Measurements from ENCODE around the gene CLN6.
"Not testable (repeated sequence)": the region's sequence is repeated elsewhere in the genome, so short reads cannot be mapped to it uniquely, and the experiment has no call there.

Gene CLN6

DNA sequence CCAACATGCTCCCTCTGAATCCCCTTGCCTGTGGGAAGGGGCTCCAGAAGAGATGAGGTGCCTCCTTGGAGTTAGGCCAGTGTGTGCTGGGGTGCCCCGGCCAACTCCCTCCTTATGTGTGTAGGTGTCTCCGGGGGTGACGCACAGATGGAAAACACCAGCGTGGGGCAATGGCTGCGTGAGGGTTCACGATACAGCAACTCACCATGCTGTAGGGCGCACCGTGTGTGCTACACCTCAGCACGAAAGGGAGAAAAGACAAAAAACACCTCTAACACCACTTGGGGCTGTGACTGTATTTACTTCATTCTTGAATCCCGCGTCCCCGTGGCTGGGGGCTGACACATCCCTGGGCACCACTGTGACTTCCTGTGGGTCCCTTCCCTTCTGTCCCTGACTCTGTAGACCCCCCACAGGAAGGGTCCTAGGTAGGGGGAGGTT, 22.8 kb downstream of the CLN6 start:
- Histone ChIP-seq H3K9ac (ENCODE audit: low read length) (no peak overlapping the region), H3K4me1 (ENCODE audit: control insufficient read depth, insufficient read depth, low read length) (peaks cover 18% of the 10 kb centered on the region), H3K4me3 (ENCODE audit: low read length) (no peak overlapping the region), H3K36me3 (ENCODE audit: control insufficient read depth, insufficient read depth, low read length) (no peaks in the 10 kb centered on the region), H3K27ac (ENCODE audit: low read depth, low read length) (no peak overlapping the region), H3K27me3 (ENCODE audit: control insufficient read depth, insufficient read depth, low read length) (no peaks in the 10 kb centered on the region)

DNA sequence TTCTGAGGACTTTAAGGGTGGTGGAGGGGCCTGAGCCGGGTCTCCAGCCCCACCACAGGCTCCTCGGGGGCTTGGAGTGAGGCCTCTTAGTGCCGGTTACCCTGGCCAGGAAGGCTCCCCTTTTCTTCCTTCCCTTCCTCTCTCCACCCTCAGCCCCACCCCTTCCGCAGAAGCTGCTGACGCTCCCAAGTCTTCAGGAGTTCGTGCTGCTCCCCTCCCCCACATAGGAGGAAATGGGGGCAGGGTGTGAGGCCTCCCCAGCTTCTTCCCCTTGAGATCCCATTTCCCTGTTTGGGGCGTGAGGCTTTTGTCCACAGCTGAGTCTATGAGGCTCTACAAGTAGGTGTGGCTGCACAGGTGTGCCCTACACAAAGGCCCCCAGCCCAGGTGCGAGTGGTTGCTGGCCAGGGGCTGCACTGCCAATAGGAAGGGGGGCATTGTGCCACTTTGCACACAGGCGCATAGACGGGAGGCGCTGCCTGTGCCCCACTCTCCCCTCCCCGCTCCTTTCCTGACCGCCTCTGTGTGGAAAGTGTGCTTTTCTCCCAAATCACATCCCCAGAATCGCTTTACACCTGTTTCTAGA, 23.5 kb downstream of the CLN6 start:
- H3K9ac ChIP-seq (ENCODE audit: low read length), result peak overlapping the region; percentile 4
- peaks cover 18% of the 10 kb centered on the region for H3K4me1 ChIP-seq (ENCODE audit: control insufficient read depth, insufficient read depth, low read length)
- peak overlapping the region; percentile 67 for H3K4me3 ChIP-seq (ENCODE audit: low read length)
- H3K36me3 ChIP-seq (ENCODE audit: control insufficient read depth, insufficient read depth, low read length), result no peaks in the 10 kb centered on the region
- H3K27me3 ChIP-seq (ENCODE audit: control insufficient read depth, insufficient read depth, low read length), result no peaks in the 10 kb centered on the region
- H3K27ac ChIP-seq (ENCODE audit: low read depth, low read length), result peak overlapping the region; percentile 15

DNA sequence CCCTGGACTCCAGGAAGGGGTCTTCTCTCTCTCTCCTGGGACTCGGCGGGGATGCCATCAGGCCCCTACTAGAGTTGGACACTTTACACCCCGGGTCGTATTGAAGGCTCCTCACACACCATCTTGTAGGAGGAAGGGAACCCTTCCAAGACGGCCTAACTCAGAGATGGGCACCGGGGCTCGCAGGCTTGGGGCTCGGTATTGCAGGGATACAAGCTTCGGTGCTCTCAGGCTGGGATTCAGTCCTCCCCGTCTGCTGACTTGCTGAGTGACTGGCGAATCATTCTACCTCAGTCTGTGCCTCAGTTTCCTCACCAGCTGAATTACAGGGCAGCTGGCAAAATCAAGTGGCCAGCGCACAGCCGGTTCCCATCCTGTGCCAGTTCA, 24.0 kb downstream of the CLN6 start:
- Histone ChIP-seq H3K4me1 (ENCODE audit: control insufficient read depth, insufficient read depth, low read length) (peaks cover 16% of the 10 kb centered on the region), H3K27me3 (ENCODE audit: control insufficient read depth, insufficient read depth, low read length) (no peaks in the 10 kb centered on the region), H3K27ac (ENCODE audit: low read depth, low read length) (peak overlapping the region; percentile 15), H3K9ac (ENCODE audit: low read length) (peak overlapping the region; percentile 4), H3K4me3 (ENCODE audit: low read length) (peak overlapping the region; percentile 67), H3K36me3 (ENCODE audit: control insufficient read depth, insufficient read depth, low read length) (no peaks in the 10 kb centered on the region)

- Histone ChIP-seq H3K27me3 (ENCODE audit: control insufficient read depth, insufficient read depth, low read length) (no peaks in the 10 kb centered on the region), H3K4me3 (ENCODE audit: low read length) (peak within 1 kb of the TSS; percentile 67), H3K36me3 (ENCODE audit: control insufficient read depth, insufficient read depth, low read length) (no peaks in the 10 kb centered on the region), H3K4me1 (ENCODE audit: control insufficient read depth, insufficient read depth, low read length) (peaks cover 16% of the 10 kb centered on the region), H3K9ac (ENCODE audit: low read length) (peak within 1 kb of the TSS; percentile 4), H3K27ac (ENCODE audit: low read depth, low read length) (peak within 1 kb of the TSS; percentile 15)
Measured at GRCh38 chr15:68204776-68205557, 24.6 kb downstream of the CLN6 start, which contains the start of gene CALML4. CALML4 (minus strand) TSS chr15:68205332; CDS start chr15:68205247, 85 bp downstream.

DNA sequence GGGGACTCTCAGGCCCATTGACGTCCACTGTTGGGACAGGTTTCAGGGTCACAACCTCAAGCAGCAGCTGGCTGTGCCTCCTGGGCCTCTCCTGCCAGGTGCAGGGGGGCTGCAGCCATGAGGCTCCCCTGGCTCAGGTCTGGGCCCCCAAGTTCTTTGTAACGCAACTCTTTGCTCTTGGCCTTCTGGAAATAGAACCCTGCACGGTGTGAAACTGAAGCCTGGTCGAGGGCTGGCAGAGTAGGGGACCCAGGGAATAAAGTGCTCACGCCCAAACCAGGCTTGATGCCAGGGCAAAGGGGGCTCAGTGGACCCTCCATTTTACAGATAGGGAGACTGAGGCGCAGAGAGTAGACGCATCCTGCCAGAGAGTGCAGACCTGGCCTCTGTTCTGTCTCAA, 25.2 kb downstream of the CLN6 start:
- H3K36me3 ChIP-seq (ENCODE audit: control insufficient read depth, insufficient read depth, low read length), result no peaks in the 10 kb centered on the region
- H3K4me1 ChIP-seq (ENCODE audit: control insufficient read depth, insufficient read depth, low read length), result peaks cover 16% of the 10 kb centered on the region
- H3K27me3 ChIP-seq (ENCODE audit: control insufficient read depth, insufficient read depth, low read length), result no peaks in the 10 kb centered on the region
- H3K4me3 ChIP-seq (ENCODE audit: low read length), result peak overlapping the region; percentile 67
- no peak overlapping the region for H3K9ac ChIP-seq (ENCODE audit: low read length)
- no peak overlapping the region for H3K27ac ChIP-seq (ENCODE audit: low read depth, low read length)

- no peaks in the 10 kb centered on the region for H3K27me3 ChIP-seq (ENCODE audit: control insufficient read depth, insufficient read depth, low read length)
- no peak overlapping the region for H3K27ac ChIP-seq (ENCODE audit: low read depth, low read length)
- H3K9ac ChIP-seq (ENCODE audit: low read length), result no peak overlapping the region
- no peaks in the 10 kb centered on the region for H3K36me3 ChIP-seq (ENCODE audit: control insufficient read depth, insufficient read depth, low read length)
- peak overlapping the region; percentile 67 for H3K4me3 ChIP-seq (ENCODE audit: low read length)
- peaks cover 16% of the 10 kb centered on the region for H3K4me1 ChIP-seq (ENCODE audit: control insufficient read depth, insufficient read depth, low read length)
Measured at GRCh38 chr15:68203956-68204355, 25.6 kb downstream of the CLN6 start.

GRCh38 chr15:68203486-68203885, 26.0 kb downstream of the CLN6 start:
- Histone ChIP-seq H3K4me1 (ENCODE audit: control insufficient read depth, insufficient read depth, low read length) (peaks cover 16% of the 10 kb centered on the region), H3K9ac (ENCODE audit: low read length) (no peak overlapping the region), H3K36me3 (ENCODE audit: control insufficient read depth, insufficient read depth, low read length) (no peaks in the 10 kb centered on the region), H3K27ac (ENCODE audit: low read depth, low read length) (no peak overlapping the region), H3K27me3 (ENCODE audit: control insufficient read depth, insufficient read depth, low read length) (no peaks in the 10 kb centered on the region), H3K4me3 (ENCODE audit: low read length) (no peak overlapping the region)

- H3K36me3 ChIP-seq (ENCODE audit: control insufficient read depth, insufficient read depth, low read length); H3K4me3 ChIP-seq (ENCODE audit: low read length); H3K27ac ChIP-seq (ENCODE audit: low read depth, low read length); H3K9ac ChIP-seq (ENCODE audit: low read length); H3K27me3 ChIP-seq (ENCODE audit: control insufficient read depth, insufficient read depth, low read length): not testable (repeated sequence)
- H3K4me1 ChIP-seq (ENCODE audit: control insufficient read depth, insufficient read depth, low read length), result peaks cover 16% of the 10 kb centered on the region
Measured at GRCh38 chr15:68202994-68203393, 26.5 kb downstream of the CLN6 start.

GRCh38 chr15:68201879-68202261, 27.7 kb downstream of the CLN6 start:
- Histone ChIP-seq H3K9ac (ENCODE audit: low read length) (no peak overlapping the region), H3K36me3 (ENCODE audit: control insufficient read depth, insufficient read depth, low read length) (no peaks in the 10 kb centered on the region), H3K27me3 (ENCODE audit: control insufficient read depth, insufficient read depth, low read length) (no peaks in the 10 kb centered on the region), H3K4me3 (ENCODE audit: low read length) (no peak overlapping the region), H3K27ac (ENCODE audit: low read depth, low read length) (no peak overlapping the region), H3K4me1 (ENCODE audit: control insufficient read depth, insufficient read depth, low read length) (peaks cover 16% of the 10 kb centered on the region)

DNA sequence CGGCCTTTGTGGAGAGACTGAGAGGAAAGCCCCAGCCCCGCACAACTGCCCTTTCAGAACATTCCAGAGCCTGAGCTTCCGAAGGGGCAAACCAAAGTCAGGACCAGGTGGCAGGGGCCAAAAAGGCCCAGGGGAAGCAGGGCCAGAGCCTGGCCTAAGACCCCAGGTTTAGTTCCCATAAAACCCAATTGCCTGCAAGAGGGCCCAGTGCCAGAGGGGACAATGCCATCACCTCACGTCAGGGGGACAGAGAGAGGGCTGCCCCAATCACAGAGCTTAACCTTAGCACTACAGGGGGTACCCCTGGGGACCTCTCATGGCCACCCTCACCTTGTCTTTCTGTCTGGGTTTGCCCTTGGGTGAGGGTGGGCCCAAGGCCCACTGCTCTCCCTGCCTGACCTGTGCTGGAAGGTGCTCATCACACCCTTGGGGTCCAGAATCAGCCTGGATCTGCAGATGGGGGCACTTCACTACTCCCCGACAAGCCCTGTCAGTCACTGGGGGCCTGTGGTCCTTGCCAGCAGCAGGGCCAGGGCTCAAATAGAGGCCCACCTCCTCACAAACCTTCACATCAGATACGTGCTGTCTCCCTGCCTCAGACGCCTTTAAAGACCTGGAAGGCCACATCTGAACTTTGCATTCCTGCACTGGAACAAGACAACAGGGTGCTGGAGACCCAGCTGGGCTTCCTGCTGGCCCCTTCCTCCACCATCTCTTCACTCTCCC, 28.2 kb downstream of the CLN6 start:
- Histone ChIP-seq H3K36me3 (ENCODE audit: control insufficient read depth, insufficient read depth, low read length) (no peaks in the 10 kb centered on the region), H3K4me3 (ENCODE audit: low read length) (no peak overlapping the region), H3K9ac (ENCODE audit: low read length) (no peak overlapping the region), H3K27ac (ENCODE audit: low read depth, low read length) (no peak overlapping the region), H3K27me3 (ENCODE audit: control insufficient read depth, insufficient read depth, low read length) (no peaks in the 10 kb centered on the region), H3K4me1 (ENCODE audit: control insufficient read depth, insufficient read depth, low read length) (peaks cover 16% of the 10 kb centered on the region)

DNA sequence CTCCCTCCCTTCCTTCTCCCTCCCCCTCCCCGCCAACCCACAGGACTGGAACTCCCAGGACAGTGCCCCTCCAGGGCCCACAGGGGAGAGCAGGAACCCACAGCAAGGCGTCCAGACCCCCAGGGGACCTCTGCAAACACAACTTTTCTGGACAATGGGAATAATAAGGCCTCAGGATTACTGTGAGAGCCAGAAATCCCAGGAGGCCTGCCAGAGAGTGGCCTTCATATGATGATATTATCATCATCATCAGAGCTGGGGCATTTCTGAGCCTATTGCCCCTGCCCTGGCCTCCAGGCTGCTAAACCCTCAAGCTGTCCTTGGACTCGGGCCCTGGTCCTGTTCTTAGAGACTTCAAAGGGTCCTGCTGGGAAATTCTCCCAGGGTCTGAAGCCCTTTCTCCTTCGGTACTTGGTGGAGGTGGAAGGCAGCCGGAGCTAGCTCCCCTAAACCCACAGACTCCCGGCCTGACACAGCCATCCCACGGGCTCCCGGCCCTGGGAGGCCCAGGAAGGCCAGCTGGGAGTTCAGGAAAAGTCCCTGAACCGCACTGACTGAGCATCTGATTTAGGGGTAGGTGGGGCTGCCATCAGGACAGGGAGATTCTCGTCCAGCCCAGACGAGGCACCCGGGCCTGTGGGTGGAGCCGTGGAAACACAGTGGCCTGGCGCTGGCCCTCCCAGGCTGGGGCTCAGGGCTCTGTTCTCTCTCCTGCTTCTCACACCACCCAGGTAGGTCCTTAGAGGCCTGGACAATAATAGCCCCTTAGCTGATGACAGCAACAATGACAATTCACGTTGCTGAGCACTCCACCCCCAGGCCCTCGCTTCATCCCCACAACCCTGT, 29.3 kb downstream of the CLN6 start:
- no peak overlapping the region for H3K9ac ChIP-seq (ENCODE audit: low read length)

GRCh38 chr15:68199340-68199739, 30.2 kb downstream of the CLN6 start:
- H3K4me3 ChIP-seq (ENCODE audit: low read length), result no peak overlapping the region
- H3K27ac ChIP-seq (ENCODE audit: low read depth, low read length), result no peak overlapping the region
- H3K4me1 ChIP-seq (ENCODE audit: control insufficient read depth, insufficient read depth, low read length), result peaks cover 2% of the 10 kb centered on the region
- H3K36me3 ChIP-seq (ENCODE audit: control insufficient read depth, insufficient read depth, low read length), result no peaks in the 10 kb centered on the region
- H3K27me3 ChIP-seq (ENCODE audit: control insufficient read depth, insufficient read depth, low read length), result no peaks in the 10 kb centered on the region
- H3K9ac ChIP-seq (ENCODE audit: low read length), result no peak overlapping the region

More for the DNA sequence above, 29.3 kb downstream of the CLN6 start:
- Histone ChIP-seq H3K4me3 (ENCODE audit: low read length) (no peak overlapping the region), H3K27ac (ENCODE audit: low read depth, low read length) (no peak overlapping the region), H3K27me3 (ENCODE audit: control insufficient read depth, insufficient read depth, low read length) (no peaks in the 10 kb centered on the region), H3K4me1 (ENCODE audit: control insufficient read depth, insufficient read depth, low read length) (peaks cover 10% of the 10 kb centered on the region), H3K36me3 (ENCODE audit: control insufficient read depth, insufficient read depth, low read length) (no peaks in the 10 kb centered on the region)

Measured in rectal smooth muscle tissue (tissue), 1 donor.